Hypothalamus (tissue), 51 donors: ENCODE data around the gene NOTO.

Experiments used
- DNase-seq, 51 donors: peaks; one replicate each; lab custom pipeline; 2025; lab: John Stamatoyannopoulos, UW

Gene NOTO

GRCh38 chr2:73255907-73256617, 53.7 kb downstream of the NOTO start:
- DNase-seq, result no peak

- DNase-seq, result no peak
Observed at GRCh38 chr2:73256618-73256922, 54.2 kb downstream of the NOTO start.

GRCh38 chr2:73257021-73257420, 54.6 kb downstream of the NOTO start:
- DNase-seq, result no peak

- no peak for DNase-seq
Observed at GRCh38 chr2:73257425-73258125, 55.2 kb downstream of the NOTO start.

- no peak for DNase-seq
Observed at GRCh38 chr2:73258186-73258912, 56.0 kb downstream of the NOTO start.

- no peak for DNase-seq
Observed at GRCh38 chr2:73258913-73259215, 56.5 kb downstream of the NOTO start.

GRCh38 chr2:73259276-73259675, 56.9 kb downstream of the NOTO start:
- no peak for DNase-seq

GRCh38 chr2:73259704-73260337, 57.4 kb downstream of the NOTO start:
- no peak for DNase-seq

GRCh38 chr2:73260338-73260984, 58.1 kb downstream of the NOTO start:
- DNase-seq, result peak in 13 of 51 donors; percentile 5 to 64 (median 31)
